GM06990 (cell line): ENCODE data around the gene LIMS4.
"Not testable (repeated sequence)": the region's sequence is repeated elsewhere in the genome, so short reads cannot be mapped to it uniquely, and the experiment has no call there.

Experiments
- DNase-seq: peaks from one replicate; pipeline ENCODE4 v3.0.0-alpha.2; 2011; ENCODE audit not compliant: insufficient read length; ENCODE audit errors: extremely low read depth
- H3K27me3 ChIP-seq: replicated peaks from 2 replicates; pipeline ENCODE4 v1.6.0; 2011; ENCODE audit warnings: low read length; ENCODE audit not compliant: control insufficient read depth, insufficient read depth
- H3K36me3 ChIP-seq: 2 replicates; pipeline ENCODE4 v1.5.1; 2011; ENCODE audit warnings: low read length; ENCODE audit not compliant: control insufficient read depth, insufficient read depth
- H3K4me3 ChIP-seq: replicated peaks from 2 replicates; pipeline ENCODE4 v1.5.1; 2011; ENCODE audit warnings: low read depth, mild to moderate bottlenecking, control low read depth, low read length

Gene LIMS4

GRCh38 chr2:110425725-110426124 lies 46.9 kb downstream of the LIMS4 start:
- not testable (repeated sequence) for H3K27me3 ChIP-seq, H3K4me3 ChIP-seq, DNase-seq, H3K36me3 ChIP-seq

DNA sequence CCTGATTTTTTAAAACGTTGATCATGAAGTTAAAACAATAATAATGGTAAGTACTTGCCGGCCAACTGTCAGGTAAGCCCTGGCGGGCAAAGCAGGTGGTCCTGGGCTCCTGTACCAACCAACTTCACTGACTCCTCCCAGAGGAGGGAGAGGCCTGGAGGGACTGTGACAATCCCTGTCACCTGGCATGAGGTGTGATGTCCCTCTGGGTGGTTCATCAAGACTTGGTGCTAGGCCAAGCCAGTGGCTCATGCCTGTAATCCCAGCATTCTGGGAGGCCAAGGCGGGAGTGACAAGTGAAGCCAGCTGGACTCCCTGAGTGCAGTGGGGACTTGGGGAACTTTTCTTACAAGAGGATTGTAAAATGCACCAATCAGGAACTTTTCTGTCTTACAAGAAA lies 48.2 kb downstream of the LIMS4 start:
- H3K4me3 ChIP-seq, DNase-seq, H3K27me3 ChIP-seq, H3K36me3 ChIP-seq: not testable (repeated sequence)

DNA sequence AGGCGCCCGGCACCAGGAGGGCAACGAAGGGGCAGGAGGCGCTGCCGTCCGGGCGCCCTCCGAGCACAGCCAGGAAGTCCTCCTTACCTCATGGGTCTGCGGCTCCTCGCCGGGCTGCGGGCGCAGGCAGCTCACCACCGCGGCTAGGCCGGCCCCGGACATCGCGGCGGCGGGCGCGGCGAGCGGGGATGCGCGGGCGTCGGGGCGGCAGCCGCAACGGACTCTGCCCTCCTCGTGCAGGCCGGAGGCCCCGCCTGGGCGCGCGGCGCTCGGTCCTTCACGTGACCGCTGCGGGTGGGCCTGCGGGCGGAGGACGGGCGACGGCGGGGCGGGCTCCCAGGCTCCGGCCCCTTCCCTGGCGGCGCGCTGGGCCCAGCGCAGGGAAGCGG lies 49.0 kb downstream of the LIMS4 start:
- not testable (repeated sequence) for H3K4me3 ChIP-seq, H3K27me3 ChIP-seq, DNase-seq, H3K36me3 ChIP-seq

DNA sequence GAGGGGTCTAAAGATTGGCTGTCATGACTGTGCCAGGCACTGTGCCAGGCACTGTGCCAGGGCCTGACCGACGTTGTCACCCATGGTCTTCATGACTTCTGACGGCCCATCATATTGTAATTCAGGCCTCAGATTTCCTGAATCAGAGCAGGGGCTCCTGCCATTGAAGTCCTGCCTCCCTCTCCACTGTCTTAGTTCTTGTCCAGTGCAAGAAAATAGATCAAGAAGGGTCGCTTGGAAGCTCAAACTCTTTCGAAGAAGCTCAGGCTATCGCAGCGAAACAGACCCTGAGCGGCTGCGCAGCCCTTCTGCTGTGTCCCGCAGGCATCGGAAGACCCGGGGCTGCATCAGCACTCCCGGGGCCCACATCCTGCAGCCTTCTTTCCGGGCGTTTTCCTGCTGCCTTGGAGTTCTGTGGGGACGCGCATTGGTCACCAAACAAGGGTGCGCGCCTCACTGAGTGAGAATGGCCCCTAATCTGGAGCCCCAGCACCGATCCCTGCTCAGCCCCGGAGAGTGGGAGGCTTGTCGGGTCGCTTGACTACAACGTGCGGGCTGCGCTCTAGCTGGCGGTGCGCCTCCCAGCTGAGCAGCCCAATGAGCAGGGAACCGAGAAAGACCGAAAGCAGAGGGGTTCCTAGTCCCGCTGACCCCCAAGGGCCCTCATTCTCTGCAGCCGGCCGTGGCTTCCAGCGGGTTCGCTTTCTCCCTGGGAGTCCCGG lies 49.6 kb downstream of the LIMS4 start:
- not testable (repeated sequence) for DNase-seq, H3K27me3 ChIP-seq, H3K36me3 ChIP-seq, H3K4me3 ChIP-seq

- not testable (repeated sequence) for H3K27me3 ChIP-seq, H3K36me3 ChIP-seq, H3K4me3 ChIP-seq, DNase-seq
These were observed 51.8 kb downstream of the LIMS4 start for GRCh38 chr2:110420641-110421354.

GRCh38 chr2:110407142-110407541 lies 65.5 kb downstream of the LIMS4 start:
- H3K4me3 ChIP-seq, H3K27me3 ChIP-seq, DNase-seq, H3K36me3 ChIP-seq: not testable (repeated sequence)

DNA sequence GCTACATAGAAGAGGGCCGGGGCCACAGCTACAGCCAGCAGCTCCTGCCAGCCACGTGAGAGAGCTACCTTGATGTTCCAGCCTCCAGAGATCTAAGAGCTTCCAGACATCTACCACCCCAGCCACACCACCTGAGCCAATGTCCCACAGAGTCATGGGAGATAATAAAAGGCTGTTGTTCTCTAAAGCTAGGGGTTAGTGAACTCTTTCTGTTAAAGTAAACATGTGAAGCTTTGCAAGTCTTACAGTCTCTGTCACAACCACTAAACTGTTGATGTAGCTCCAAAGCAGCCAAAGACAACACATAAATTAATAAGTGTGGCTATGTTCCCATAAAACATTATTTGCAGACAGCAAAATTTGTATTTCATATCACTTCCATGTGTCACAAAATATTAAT lies 67.6 kb downstream of the LIMS4 start:
- not testable (repeated sequence) for H3K4me3 ChIP-seq, DNase-seq, H3K36me3 ChIP-seq, H3K27me3 ChIP-seq

DNA sequence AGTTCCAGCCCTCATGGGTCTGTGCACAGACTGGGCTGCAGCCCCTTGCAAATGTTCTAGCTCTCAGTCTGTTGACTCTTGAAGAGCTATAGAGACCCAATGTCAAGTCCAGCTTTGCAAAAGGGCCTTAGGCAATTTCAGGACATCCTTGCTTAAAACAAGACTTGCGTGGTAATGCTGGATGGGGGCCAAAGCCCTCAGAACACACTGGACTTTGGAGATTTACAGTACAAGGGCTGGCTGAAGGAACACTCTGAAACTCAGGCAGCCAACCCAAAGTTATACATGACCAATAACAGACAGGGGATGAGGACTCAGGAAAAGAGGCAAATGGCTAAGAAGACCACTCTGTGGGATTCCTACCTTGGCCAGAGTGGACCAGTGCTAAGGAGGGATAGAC lies 68.4 kb downstream of the LIMS4 start:
- not testable (repeated sequence) for H3K27me3 ChIP-seq, H3K36me3 ChIP-seq, DNase-seq, H3K4me3 ChIP-seq

DNA sequence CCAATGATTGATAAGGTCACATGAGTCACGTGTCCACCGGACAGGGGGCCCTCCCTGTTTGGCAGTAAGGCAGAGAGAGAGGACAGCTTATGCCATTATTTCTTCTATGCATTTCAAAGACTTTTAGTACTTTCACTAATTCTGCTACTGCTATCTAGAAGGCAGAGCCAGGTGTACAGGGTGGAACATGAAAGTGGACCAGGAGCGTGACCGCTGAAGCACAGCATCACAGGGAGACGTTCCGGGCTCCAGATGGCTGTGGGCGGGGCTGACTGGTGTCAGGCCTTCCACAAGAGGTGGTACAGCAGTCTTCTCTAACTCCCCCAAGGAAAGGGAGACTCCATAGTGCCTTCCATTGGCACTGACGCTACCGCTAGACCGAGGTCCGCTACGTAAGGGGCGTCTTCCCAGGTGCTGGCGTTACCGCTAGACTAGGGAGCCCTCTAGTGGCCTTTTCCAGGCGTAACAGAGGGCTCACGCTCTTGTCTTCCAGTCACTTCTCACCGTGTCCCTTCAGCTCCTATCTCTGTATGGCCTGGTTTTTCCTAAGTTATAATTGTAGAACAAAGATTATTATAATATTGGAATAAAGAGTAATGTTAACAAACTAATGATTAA lies 71.5 kb downstream of the LIMS4 start:
- not testable (repeated sequence) for H3K36me3 ChIP-seq, H3K4me3 ChIP-seq, DNase-seq, H3K27me3 ChIP-seq

DNA sequence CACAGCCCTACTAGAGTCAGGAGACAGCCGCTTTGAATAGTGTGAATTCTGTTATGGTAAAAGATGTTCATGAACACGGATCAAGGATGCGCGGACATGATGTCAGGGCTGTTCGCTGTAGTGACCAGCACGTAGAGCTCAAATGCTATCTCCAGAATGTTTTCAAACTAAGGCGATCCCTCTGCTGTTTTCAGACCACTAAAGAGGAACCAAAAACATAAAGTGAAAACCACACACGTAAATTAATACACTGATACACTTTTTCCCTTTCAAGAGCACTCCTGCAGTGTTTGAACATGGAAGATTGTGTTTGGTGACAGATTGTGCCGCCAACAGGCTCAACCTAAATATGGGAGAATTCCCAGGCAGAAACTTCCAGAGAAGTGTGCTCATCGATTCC lies 73.2 kb downstream of the LIMS4 start:
- not testable (repeated sequence) for H3K27me3 ChIP-seq, DNase-seq, H3K4me3 ChIP-seq

GRCh38 chr2:110395990-110396389 lies 76.6 kb downstream of the LIMS4 start:
- not testable (repeated sequence) for H3K27me3 ChIP-seq, H3K36me3 ChIP-seq, H3K4me3 ChIP-seq, DNase-seq

More for the DNA sequence above, 73.2 kb downstream of the LIMS4 start:
- not testable (repeated sequence) for H3K36me3 ChIP-seq
